ENCODE results near the gene AUTS2.

Gene AUTS2

GRCh38 chr7:70668606-70669358, 1070.5 kb downstream of the AUTS2 start:
- Histone ChIP-seq H3K9me3 (ENCODE audit: control insufficient read depth in 2 of 2, low read length in 2 of 2) (no peaks in the 10 kb centered on the region), H3K4me3 (ENCODE audit: low read length in 2 of 2) (no peak overlapping the region), H3K27ac (ENCODE audit: low read length) (no peak overlapping the region), H3K4me1 (ENCODE audit: control insufficient read depth, insufficient read depth, low read length) (peaks cover 6% of the 10 kb centered on the region), H3K27me3 (ENCODE audit: control insufficient read depth in 1 of 2, insufficient read depth in 2 of 2, low read length in 2 of 2) (no peaks in the 10 kb centered on the region), H3K9ac (ENCODE audit: low read length in 2 of 2) (no peak overlapping the region), H3K36me3 (ENCODE audit: control insufficient read depth in 2 of 2, insufficient read depth in 2 of 2, low read length in 2 of 2) (no peaks in the 10 kb centered on the region)

- Histone ChIP-seq H3K9ac (ENCODE audit: low read length in 2 of 2) (no peak overlapping the region), H3K36me3 (ENCODE audit: control insufficient read depth in 2 of 2, insufficient read depth in 2 of 2, low read length in 2 of 2) (no peaks in the 10 kb centered on the region), H3K27me3 (ENCODE audit: control insufficient read depth in 1 of 2, insufficient read depth in 2 of 2, low read length in 2 of 2) (no peaks in the 10 kb centered on the region), H3K4me1 (ENCODE audit: control insufficient read depth, insufficient read depth, low read length) (peaks cover 6% of the 10 kb centered on the region), H3K4me3 (ENCODE audit: low read length in 2 of 2) (no peak overlapping the region), H3K9me3 (ENCODE audit: control insufficient read depth in 2 of 2, low read length in 2 of 2) (no peaks in the 10 kb centered on the region), H3K27ac (ENCODE audit: low read length) (no peak overlapping the region)
Measured at GRCh38 chr7:70669854-70670253, 1071.6 kb downstream of the AUTS2 start.

GRCh38 chr7:70670288-70670687, 1072.0 kb downstream of the AUTS2 start:
- no peak overlapping the region for H3K27ac ChIP-seq (ENCODE audit: low read length)
- no peaks in the 10 kb centered on the region for H3K9me3 ChIP-seq (ENCODE audit: control insufficient read depth in 2 of 2, low read length in 2 of 2)
- no peaks in the 10 kb centered on the region for H3K36me3 ChIP-seq (ENCODE audit: control insufficient read depth in 2 of 2, insufficient read depth in 2 of 2, low read length in 2 of 2)

GRCh38 chr7:70673778-70674570, 1075.7 kb downstream of the AUTS2 start:
- Histone ChIP-seq H3K27ac (ENCODE audit: low read length) (no peak overlapping the region), H3K4me1 (ENCODE audit: control insufficient read depth, insufficient read depth, low read length) (no peaks in the 10 kb centered on the region), H3K27me3 (ENCODE audit: control insufficient read depth in 1 of 2, insufficient read depth in 2 of 2, low read length in 2 of 2) (no peaks in the 10 kb centered on the region), H3K9ac (ENCODE audit: low read length in 2 of 2) (no peak overlapping the region), H3K36me3 (ENCODE audit: control insufficient read depth in 2 of 2, insufficient read depth in 2 of 2, low read length in 2 of 2) (no peaks in the 10 kb centered on the region), H3K4me3 (ENCODE audit: low read length in 2 of 2) (no peak overlapping the region), H3K9me3 (ENCODE audit: control insufficient read depth in 2 of 2, low read length in 2 of 2) (no peaks in the 10 kb centered on the region)

More at GRCh38 chr7:70670288-70670687, 1072.0 kb downstream of the AUTS2 start:
- Histone ChIP-seq H3K4me3 (ENCODE audit: low read length in 2 of 2) (no peak overlapping the region), H3K4me1 (ENCODE audit: control insufficient read depth, insufficient read depth, low read length) (peaks cover 6% of the 10 kb centered on the region), H3K9ac (ENCODE audit: low read length in 2 of 2) (no peak overlapping the region), H3K27me3 (ENCODE audit: control insufficient read depth in 1 of 2, insufficient read depth in 2 of 2, low read length in 2 of 2) (no peaks in the 10 kb centered on the region)

- no peaks in the 10 kb centered on the region for H3K36me3 ChIP-seq (ENCODE audit: control insufficient read depth in 2 of 2, insufficient read depth in 2 of 2, low read length in 2 of 2)
- H3K27ac ChIP-seq (ENCODE audit: low read length): no peak overlapping the region
- H3K9ac ChIP-seq (ENCODE audit: low read length in 2 of 2): no peak overlapping the region
- no peaks in the 10 kb centered on the region for H3K4me1 ChIP-seq (ENCODE audit: control insufficient read depth, insufficient read depth, low read length)
- H3K4me3 ChIP-seq (ENCODE audit: low read length in 2 of 2): no peak overlapping the region
- no peaks in the 10 kb centered on the region for H3K27me3 ChIP-seq (ENCODE audit: control insufficient read depth in 1 of 2, insufficient read depth in 2 of 2, low read length in 2 of 2)
- no peaks in the 10 kb centered on the region for H3K9me3 ChIP-seq (ENCODE audit: control insufficient read depth in 2 of 2, low read length in 2 of 2)
Measured at GRCh38 chr7:70674571-70675010, 1076.3 kb downstream of the AUTS2 start.

- H3K27me3 ChIP-seq (ENCODE audit: control insufficient read depth in 1 of 2, insufficient read depth in 2 of 2, low read length in 2 of 2): no peaks in the 10 kb centered on the region
- H3K27ac ChIP-seq (ENCODE audit: low read length): no peak overlapping the region
- no peaks in the 10 kb centered on the region for H3K4me1 ChIP-seq (ENCODE audit: control insufficient read depth, insufficient read depth, low read length)
- no peak overlapping the region for H3K9ac ChIP-seq (ENCODE audit: low read length in 2 of 2)
- no peaks in the 10 kb centered on the region for H3K9me3 ChIP-seq (ENCODE audit: control insufficient read depth in 2 of 2, low read length in 2 of 2)
- no peaks in the 10 kb centered on the region for H3K36me3 ChIP-seq (ENCODE audit: control insufficient read depth in 2 of 2, insufficient read depth in 2 of 2, low read length in 2 of 2)
- no peak overlapping the region for H3K4me3 ChIP-seq (ENCODE audit: low read length in 2 of 2)
Measured at GRCh38 chr7:70676243-70676642, 1078.0 kb downstream of the AUTS2 start.

GRCh38 chr7:70678621-70679251, 1080.5 kb downstream of the AUTS2 start:
- H3K27ac ChIP-seq (ENCODE audit: low read length): no peak overlapping the region
- no peak overlapping the region for H3K9ac ChIP-seq (ENCODE audit: low read length in 2 of 2)

GRCh38 chr7:70679661-70680060, 1081.4 kb downstream of the AUTS2 start:
- Histone ChIP-seq H3K9me3 (ENCODE audit: control insufficient read depth in 2 of 2, low read length in 2 of 2) (no peaks in the 10 kb centered on the region), H3K4me3 (ENCODE audit: low read length in 2 of 2) (no peak overlapping the region), H3K27ac (ENCODE audit: low read length) (no peak overlapping the region), H3K9ac (ENCODE audit: low read length in 2 of 2) (no peak overlapping the region), H3K27me3 (ENCODE audit: control insufficient read depth in 1 of 2, insufficient read depth in 2 of 2, low read length in 2 of 2) (no peaks in the 10 kb centered on the region), H3K36me3 (ENCODE audit: control insufficient read depth in 2 of 2, insufficient read depth in 2 of 2, low read length in 2 of 2) (no peaks in the 10 kb centered on the region), H3K4me1 (ENCODE audit: control insufficient read depth, insufficient read depth, low read length) (no peaks in the 10 kb centered on the region)

More at GRCh38 chr7:70678621-70679251, 1080.5 kb downstream of the AUTS2 start:
- Histone ChIP-seq H3K27me3 (ENCODE audit: control insufficient read depth in 1 of 2, insufficient read depth in 2 of 2, low read length in 2 of 2) (no peaks in the 10 kb centered on the region), H3K4me3 (ENCODE audit: low read length in 2 of 2) (no peak overlapping the region), H3K36me3 (ENCODE audit: control insufficient read depth in 2 of 2, insufficient read depth in 2 of 2, low read length in 2 of 2) (no peaks in the 10 kb centered on the region), H3K4me1 (ENCODE audit: control insufficient read depth, insufficient read depth, low read length) (no peaks in the 10 kb centered on the region), H3K9me3 (ENCODE audit: control insufficient read depth in 2 of 2, low read length in 2 of 2) (no peaks in the 10 kb centered on the region)

- Histone ChIP-seq H3K36me3 (ENCODE audit: control insufficient read depth in 2 of 2, insufficient read depth in 2 of 2, low read length in 2 of 2) (no peaks in the 10 kb centered on the region), H3K9me3 (ENCODE audit: control insufficient read depth in 2 of 2, low read length in 2 of 2) (no peaks in the 10 kb centered on the region), H3K4me3 (ENCODE audit: low read length in 2 of 2) (no peak overlapping the region), H3K9ac (ENCODE audit: low read length in 2 of 2) (no peak overlapping the region), H3K27ac (ENCODE audit: low read length) (no peak overlapping the region), H3K27me3 (ENCODE audit: control insufficient read depth in 1 of 2, insufficient read depth in 2 of 2, low read length in 2 of 2) (no peaks in the 10 kb centered on the region), H3K4me1 (ENCODE audit: control insufficient read depth, insufficient read depth, low read length) (no peaks in the 10 kb centered on the region)
Measured at GRCh38 chr7:70680306-70680705, 1082.0 kb downstream of the AUTS2 start.

- H3K36me3 ChIP-seq (ENCODE audit: control insufficient read depth in 2 of 2, insufficient read depth in 2 of 2, low read length in 2 of 2): no peaks in the 10 kb centered on the region
- H3K9me3 ChIP-seq (ENCODE audit: control insufficient read depth in 2 of 2, low read length in 2 of 2): no peaks in the 10 kb centered on the region
- H3K27me3 ChIP-seq (ENCODE audit: control insufficient read depth in 1 of 2, insufficient read depth in 2 of 2, low read length in 2 of 2): no peaks in the 10 kb centered on the region
- H3K9ac ChIP-seq (ENCODE audit: low read length in 2 of 2): no peak overlapping the region
- no peaks in the 10 kb centered on the region for H3K4me1 ChIP-seq (ENCODE audit: control insufficient read depth, insufficient read depth, low read length)
- H3K4me3 ChIP-seq (ENCODE audit: low read length in 2 of 2): no peak overlapping the region
- H3K27ac ChIP-seq (ENCODE audit: low read length): no peak overlapping the region
Measured at GRCh38 chr7:70680743-70681468, 1082.6 kb downstream of the AUTS2 start.
